SU-DHL-6 (cell line): ENCODE results near the gene IGSF3.

Experiments used
- CTCF ChIP-seq: fragments of 200-600 bp; sonication (generic); IDR thresholded peaks from one replicate; pipeline ENCODE4 v1.5.1; 2017; ENCODE audit warnings: antibody characterized with exemption, mild to moderate bottlenecking, low read length, moderate library complexity; ENCODE audit not compliant: insufficient read depth, poor library complexity, severe bottlenecking
- EZH2phosphoT487 ChIP-seq: fragments of 200-600 bp; sonication (generic), shearing (Covaris generic); conservative IDR thresholded peaks from 2 replicates; pipeline ENCODE4 v1.6.1; 2018; ENCODE audit warnings: mild to moderate bottlenecking, antibody characterized with exemption, low read length, moderate library complexity, mixed read lengths

- TF ChIP-seq CTCF (no peak), EZH2phosphoT487 (no peak)
Observed at GRCh38 chr1:116698244-116698595, 30.7 kb upstream of the IGSF3 start.
